Caco-2 (cell line): ENCODE data around the gene CSH1. TPM values are rescaled to one million over a fixed set of nuclear protein-coding genes. Genes with fewer than 3 reads are reported as not detected.
A peak's percentile ranks its signal among the peaks of the same experiment; 100 is the strongest.
"Not testable (repeated sequence)": the region's sequence is repeated elsewhere in the genome, so short reads cannot be mapped to it uniquely, and the experiment has no call there.

Experiments used
- BruUV-seq: library from RNA; stranded (reverse); fragments of 400-500 nt; replicated peaks from 2 replicates; lab custom pipeline; 2021; lab: Mats Ljungman, UMichigan
- CTCF ChIA-PET: fragments of 300-600 bp; sonication (Branson Sonifier 250); formaldehyde crosslinking; loops from one replicate; lab custom pipeline; 2022; ENCODE audit warnings: antibody characterized with exemption; lab: Charles Lee
- POLR2A ChIA-PET: fragments of 300-600 bp; sonication (Branson Sonifier 250); formaldehyde crosslinking; loops from one replicate; lab custom pipeline; 2022; ENCODE audit warnings: antibody characterized with exemption; lab: Charles Lee
- DNase-seq, 2 experiments: peaks; one replicate each; pipeline versions ENCODE4 v3.0.0 to v3.0.0-alpha.2; 2020 to 2022
- H3K27me3 ChIP-seq: replicated peaks from 2 replicates; pipeline ENCODE4 v1.6.0; 2011; ENCODE audit warnings: low read length; ENCODE audit not compliant: control insufficient read depth, insufficient read depth
- H3K36me3 ChIP-seq: 2 replicates; pipeline ENCODE4 v1.5.1; 2011; ENCODE audit warnings: low read length; ENCODE audit not compliant: control insufficient read depth, insufficient read depth
- H3K4me1 ChIP-seq: fragments of 250-450 bp; sonication (Bioruptor Pico); 2 replicates; pipeline ENCODE4 v1.5.1; 2020; ENCODE audit warnings: mild to moderate bottlenecking
- H3K4me3 ChIP-seq: 2 replicates; pipeline ENCODE4 v1.5.1; 2011; ENCODE audit warnings: low read depth, mild to moderate bottlenecking, control low read depth, low read length
- H3K9me3 ChIP-seq: fragments of 250-450 bp; sonication (Bioruptor Pico); 2 replicates; pipeline ENCODE4 v1.5.1; 2020; ENCODE audit warnings: mild to moderate bottlenecking, moderate library complexity
- H3K27ac Mint-ChIP-seq: one replicate; pipeline ENCODE4 v1.8.0; 2022; ENCODE audit warnings: mixed read lengths; ENCODE audit not compliant: unreplicated experiment
- H3K27me3 Mint-ChIP-seq: one replicate; pipeline ENCODE4 v1.8.0; 2022; ENCODE audit warnings: mixed read lengths; ENCODE audit not compliant: insufficient read depth, unreplicated experiment
- H3K36me3 Mint-ChIP-seq: one replicate; pipeline ENCODE4 v1.8.0; 2022; ENCODE audit warnings: mild to moderate bottlenecking, mixed read lengths; ENCODE audit not compliant: insufficient read depth, unreplicated experiment
- H3K4me1 Mint-ChIP-seq: one replicate; pipeline ENCODE4 v1.8.0; 2022; ENCODE audit warnings: low read depth, mixed read lengths; ENCODE audit not compliant: unreplicated experiment
- H3K4me3 Mint-ChIP-seq: one replicate; pipeline ENCODE4 v1.8.0; 2022; ENCODE audit warnings: mild to moderate bottlenecking, moderate library complexity, mixed read lengths; ENCODE audit not compliant: unreplicated experiment
- H3K9me3 Mint-ChIP-seq: one replicate; pipeline ENCODE4 v1.8.0; 2022; ENCODE audit warnings: mixed read lengths; ENCODE audit not compliant: unreplicated experiment
- CTCF ChIP-seq, 2 experiments: fragments of 200-600 bp in 1 of 2; IDR thresholded peaks; 1 replicate in 1 of 2; 2 replicates in 1 of 2; pipeline versions ENCODE4 v1.5.1 to v1.8.0; 2011 to 2022; ENCODE audit warnings: antibody characterized with exemption in 1 of 2, control low read depth in 1 of 2, inconsistent platforms in 1 of 2, low read depth in 1 of 2, low read length in 1 of 2, mild to moderate bottlenecking in 1 of 2, moderate library complexity in 1 of 2; ENCODE audit not compliant: insufficient read depth in 1 of 2, severe bottlenecking in 1 of 2, unreplicated experiment in 1 of 2
- intact Hi-C: fragments of 100-400 bp; cut with micrococcal nuclease; formaldehyde crosslinking; loops from one replicate; pipeline ENCODE4 v1.10.0; 2022; ENCODE audit not compliant: unreplicated experiment
- total RNA-seq: library from RNA; stranded (reverse); gene quantifications from 2 replicates; pipeline ENCODE4 v1.2.3, GENCODE V29; 2022

Gene CSH1
- total RNA-seq, 1 experiment from 2014 or later, result not detected

GRCh38 chr17:63903787-63904201, 7.4 kb upstream of the CSH1 start:
- H3K9me3 Mint-ChIP-seq, H3K4me3 ChIP-seq, H3K36me3 ChIP-seq, POLR2A ChIA-PET, H3K36me3 Mint-ChIP-seq, BruUV-seq, H3K4me3 Mint-ChIP-seq, H3K4me1 Mint-ChIP-seq, H3K9me3 ChIP-seq, H3K27me3 ChIP-seq, H3K4me1 ChIP-seq, H3K27ac Mint-ChIP-seq, intact Hi-C loops: not testable (repeated sequence)
- CTCF ChIA-PET, result interaction anchor here (1.0 to 1.2 kb wide), 2 partner anchors 38 to 47 kb away, joined by 3 to 5 read pairs; no protein-coding TSS in a partner anchor
- H3K27me3 Mint-ChIP-seq, result peaks cover 11% of the 10 kb centered on the region
- peak in 1 of 2 experiments; percentile 39 for DNase-seq
- TF ChIP-seq CTCF (IDR thresholded peaks at IDR 0.05; ENCODE audit: insufficient read depth in 1 of 2, low read depth in 1 of 2, low read length in 1 of 2, severe bottlenecking in 1 of 2, unreplicated experiment in 1 of 2), result peak; percentile 6 to 35

- H3K36me3 ChIP-seq, POLR2A ChIA-PET, BruUV-seq, H3K9me3 ChIP-seq, DNase-seq, H3K4me1 Mint-ChIP-seq, H3K27me3 ChIP-seq, H3K4me3 Mint-ChIP-seq, H3K36me3 Mint-ChIP-seq, H3K27ac Mint-ChIP-seq, H3K9me3 Mint-ChIP-seq, intact Hi-C loops, H3K4me3 ChIP-seq, H3K4me1 ChIP-seq: not testable (repeated sequence)
- CTCF ChIA-PET, result interaction anchor here (1.7 to 1.8 kb wide), 2 partner anchors 45 to 232 kb away, joined by 4 to 5 read pairs; no protein-coding TSS in a partner anchor
- peaks cover 15% of the 10 kb centered on the region for H3K27me3 Mint-ChIP-seq
These were observed 5.6 kb upstream of the CSH1 start for GRCh38 chr17:63901971-63902370.

- POLR2A ChIA-PET, H3K36me3 Mint-ChIP-seq, H3K36me3 ChIP-seq, H3K4me1 ChIP-seq, intact Hi-C loops, BruUV-seq, H3K9me3 Mint-ChIP-seq, H3K4me3 Mint-ChIP-seq, DNase-seq, H3K27ac Mint-ChIP-seq, H3K4me1 Mint-ChIP-seq, H3K9me3 ChIP-seq, H3K27me3 ChIP-seq, H3K4me3 ChIP-seq: not testable (repeated sequence)
- CTCF ChIA-PET, result interaction anchor here (1.2 kb wide), 1 partner anchor 20 kb away, joined by 4 read pairs; the partner anchor contains the start of gene GH1
- peaks cover 19% of the 10 kb centered on the region for H3K27me3 Mint-ChIP-seq
These were observed 2.8 kb upstream of the CSH1 start for GRCh38 chr17:63898899-63899798.

GRCh38 chr17:63894821-63895220, 1.6 kb downstream of the CSH1 start:
- H3K36me3 ChIP-seq, H3K36me3 Mint-ChIP-seq, H3K4me1 ChIP-seq, POLR2A ChIA-PET, H3K4me1 Mint-ChIP-seq, H3K27me3 ChIP-seq, intact Hi-C loops, H3K4me3 Mint-ChIP-seq, BruUV-seq, H3K9me3 Mint-ChIP-seq, H3K9me3 ChIP-seq, H3K27ac Mint-ChIP-seq, H3K4me3 ChIP-seq, CTCF ChIA-PET: not testable (repeated sequence)
- peak in 1 of 2 experiments; percentile 9 for DNase-seq
- peaks cover 17% of the 10 kb centered on the region for H3K27me3 Mint-ChIP-seq

GRCh38 chr17:63894021-63894420, 2.4 kb downstream of the CSH1 start:
- H3K36me3 ChIP-seq, H3K27ac Mint-ChIP-seq, H3K27me3 ChIP-seq, POLR2A ChIA-PET, H3K9me3 Mint-ChIP-seq, H3K4me3 ChIP-seq, H3K36me3 Mint-ChIP-seq, H3K9me3 ChIP-seq, H3K4me1 ChIP-seq, BruUV-seq, H3K4me3 Mint-ChIP-seq, intact Hi-C loops: not testable (repeated sequence)
- DNase-seq, result peak in 1 of 2 experiments; percentile 10
- CTCF ChIA-PET, result interaction anchor here (0.6 kb wide), 1 partner anchor 11 kb away, joined by 6 read pairs; no protein-coding TSS in a partner anchor
- Mint-ChIP-seq H3K27me3 (peaks cover 17% of the 10 kb centered on the region), H3K4me1 (peaks cover 11% of the 10 kb centered on the region)
